H1 (cell line): ENCODE results near the gene SNRK. TPM values are rescaled to one million over a fixed set of nuclear protein-coding genes. Genes with fewer than 3 reads are reported as not detected.

Experiments used
- EP300 ChIP-seq, 2 experiments: IDR thresholded peaks; 1 replicate in 1 of 2; 2 replicates in 1 of 2; pipeline ENCODE4 v1.6.1; 2011 to 2012; ENCODE audit warnings: low read depth in 2 of 2, low read length in 2 of 2, mild to moderate bottlenecking in 2 of 2, borderline replicate concordance in 1 of 2, inconsistent platforms in 1 of 2, moderate library complexity in 1 of 2
- TCF12 ChIP-seq: IDR thresholded peaks from 2 replicates; pipeline ENCODE4 v1.6.1; 2011; ENCODE audit warnings: low read depth, mild to moderate bottlenecking, low read length
- polyA plus RNA-seq, 7 experiments: library from polyadenylated mRNA; depleted of rRNA in 3 of 7; stranded (reverse) in 5 of 7; unstranded in 2 of 7; fragments of >200 nt in 5 of 7; fragments of 200-250 nt in 2 of 7; gene quantifications; 1 replicate in 5 of 7; 2 replicates in 1 of 7; 4 replicates in 1 of 7; pipeline versions ENCODE4 v1.2.1 to v1.2.3, GENCODE V29; 2011 to 2013; ENCODE audit warnings: missing spikeins in 2 of 7, mixed read lengths in 2 of 7
- total RNA-seq: library from RNA; stranded (reverse); fragmentation: NEBNext Ultra II Directional; extraction: Animal tissue kit (Norgen Biotek cat#: 25700); gene quantifications from 2 replicates; pipeline ENCODE4 v1.2.1, GENCODE V29; 2021

Gene SNRK
- total and polyA plus RNA-seq, 2 of the 8 experiments (the other 6 are each of a cell fraction or from before 2014, with no cell fraction given) = 4.4 to 11.7 TPM

GRCh38 chr3:43343185-43343584 is 56.8 kb downstream of the SNRK start (continued):
- no peak for TF ChIP-seq EP300 (IDR thresholded peaks at IDR 0.05; ENCODE audit: borderline replicate concordance in 1 of 2, low read depth in 2 of 2, low read length in 2 of 2)
- no peak for TF ChIP-seq TCF12
- TF ChIP-seq, all 59 proteins: peak for 0
